Liver (tissue), 9 donors: ENCODE results near the gene PARD3B. TPM values are rescaled to one million over a fixed set of nuclear protein-coding genes. Genes with fewer than 3 reads are reported as not detected.

Source experiments
- DNase-seq: peaks from one replicate; pipeline ENCODE4 v3.0.0-alpha.2; 2017; ENCODE audit warnings: low spot score
- H3K27ac ChIP-seq, 2 donors: one replicate each; pipeline ENCODE4 v1.7.0; 2013; ENCODE audit warnings: inconsistent platforms in 2 of 2, low read length in 2 of 2, control low read depth in 1 of 2, low read depth in 1 of 2, mild to moderate bottlenecking in 1 of 2
- H3K27me3 ChIP-seq, 4 donors: one replicate each; pipeline versions ENCODE4 v1.6.1 to v1.7.0; 2013; ENCODE audit warnings: low read length in 3 of 4, inconsistent platforms in 1 of 4, mild to moderate bottlenecking in 1 of 4, moderate library complexity in 1 of 4; ENCODE audit not compliant: control insufficient read depth in 4 of 4, insufficient read depth in 4 of 4
- H3K36me3 ChIP-seq, 4 donors: one replicate each; pipeline versions ENCODE4 v1.6.1 to v1.7.0; 2013; ENCODE audit warnings: low read length in 3 of 4, mild to moderate bottlenecking in 3 of 4, low read depth in 1 of 4, moderate library complexity in 1 of 4; ENCODE audit not compliant: control insufficient read depth in 4 of 4, insufficient read depth in 3 of 4
- H3K4me1 ChIP-seq, 4 donors: one replicate each; pipeline versions ENCODE4 v1.6.1 to v1.7.0; 2013; ENCODE audit warnings: low read length in 3 of 4, mild to moderate bottlenecking in 3 of 4, moderate library complexity in 1 of 4; ENCODE audit not compliant: control insufficient read depth in 4 of 4, insufficient read depth in 4 of 4
- H3K4me3 ChIP-seq, 3 donors: one replicate each; pipeline versions ENCODE4 v1.6.1 to v1.7.0; 2013; ENCODE audit warnings: low read length in 3 of 3, control low read depth in 1 of 3, low read depth in 1 of 3, mild to moderate bottlenecking in 1 of 3
- H3K9ac ChIP-seq, 2 donors: one replicate each; pipeline ENCODE4 v1.7.0; 2013; ENCODE audit warnings: low read length in 2 of 2, mild to moderate bottlenecking in 2 of 2, moderate library complexity in 2 of 2, control low read depth in 1 of 2, low read depth in 1 of 2
- H3K9me3 ChIP-seq, 4 donors: one replicate each; pipeline versions ENCODE4 v1.6.1 to v1.7.0; 2013; ENCODE audit warnings: low read length in 3 of 4; ENCODE audit not compliant: control insufficient read depth in 4 of 4
- ATF3 ChIP-seq: IDR thresholded peaks from 2 replicates; pipeline ENCODE4 v1.6.1; 2016; ENCODE audit warnings: antibody characterized with exemption
- CTCF ChIP-seq: fragments of 150-350 bp; IDR thresholded peaks from 2 replicates; pipeline ENCODE4 v1.5.1; 2017; ENCODE audit warnings: improper control_type of control experiment, low read depth, low read length; ENCODE audit not compliant: missing input control
- EGR1 ChIP-seq, 2 donors: IDR thresholded peaks; 2 replicates each; pipeline ENCODE4 v1.6.1; 2016 to 2018; ENCODE audit warnings: antibody characterized with exemption in 2 of 2, low read depth in 2 of 2
- FOXA1 ChIP-seq: IDR thresholded peaks from 2 replicates; pipeline ENCODE4 v1.6.1; 2016; ENCODE audit warnings: antibody characterized with exemption
- FOXA2 ChIP-seq: IDR thresholded peaks from 2 replicates; pipeline ENCODE4 v1.6.1; 2016; ENCODE audit warnings: antibody characterized with exemption
- GABPA ChIP-seq, 2 donors: IDR thresholded peaks in 1 of 2; conservative IDR thresholded peaks in 1 of 2; 2 replicates each; pipeline ENCODE4 v1.6.1; 2016; ENCODE audit warnings: antibody characterized with exemption in 2 of 2, mild to moderate bottlenecking in 1 of 2, moderate library complexity in 1 of 2
- JUND ChIP-seq, 2 donors: IDR thresholded peaks; 2 replicates each; pipeline ENCODE4 v1.6.1; 2016; ENCODE audit warnings: antibody characterized with exemption in 2 of 2
- MAX ChIP-seq: IDR thresholded peaks from 2 replicates; pipeline ENCODE4 v1.6.1; 2016; ENCODE audit warnings: antibody characterized with exemption
- NR2F2 ChIP-seq: IDR thresholded peaks from 2 replicates; pipeline ENCODE4 v1.6.1; 2016; ENCODE audit warnings: antibody characterized with exemption
- RAD21 ChIP-seq, 2 donors: IDR thresholded peaks; 2 replicates each; pipeline ENCODE4 v1.6.1; 2016; ENCODE audit warnings: antibody characterized with exemption in 2 of 2, mild to moderate bottlenecking in 2 of 2
- REST ChIP-seq: IDR thresholded peaks from 2 replicates; pipeline ENCODE4 v1.6.1; 2016; ENCODE audit warnings: antibody characterized with exemption, mild to moderate bottlenecking
- RXRA ChIP-seq, 2 donors: IDR thresholded peaks; 2 replicates each; pipeline ENCODE4 v1.6.1; 2017 to 2018; ENCODE audit warnings: antibody characterized with exemption in 2 of 2, mild to moderate bottlenecking in 1 of 2
- SP1 ChIP-seq: IDR thresholded peaks from 2 replicates; pipeline ENCODE4 v1.6.1; 2018; ENCODE audit warnings: antibody characterized with exemption, mild to moderate bottlenecking
- TAF1 ChIP-seq: conservative IDR thresholded peaks from 2 replicates; pipeline ENCODE4 v1.6.1; 2016; ENCODE audit warnings: antibody characterized with exemption, mild to moderate bottlenecking
- ZBTB33 ChIP-seq: IDR thresholded peaks from 2 replicates; pipeline ENCODE4 v1.6.1; 2016; ENCODE audit warnings: antibody characterized with exemption
- WGBS: extraction: QIAGEN DNeasy Blood & Tissue Kit; methylation state at CpG from one replicate; pipeline ENCODE4 v1.1.7; 2013; 5-methylcytosine and 5-hydroxymethylcytosine counted together
- polyA plus RNA-seq, 2 donors: library from polyadenylated mRNA; stranded (reverse) in 1 of 2; unstranded in 1 of 2; fragments of 200-250 nt in 1 of 2; fragments of >200 nt in 1 of 2; fragmentation: Nextera tagmentation in 1 of 2; extraction: Ambion mirVana in 1 of 2; gene quantifications; one replicate each; pipeline versions ENCODE4 v1.2.1 to v1.2.3, GENCODE V29; 2013 to 2015
- total RNA-seq, 2 donors: library from RNA; depleted of rRNA; stranded (reverse); fragments of >200 nt; gene quantifications; one replicate each; pipeline ENCODE4 v1.2.3, GENCODE V29; 2014
- donor health status: healthy.
- donor health status: healthy.
- donor health status: healthy.
- donor health status: healthy.
- donor health status: healthy.

Gene PARD3B
- total and polyA plus RNA-seq, 4 donors = 1.1 to 10.3 (median 3.7) TPM

- Histone ChIP-seq H3K27ac (no peak overlapping the region), H3K4me3 (no peak overlapping the region), H3K9me3 (no peaks in the 10 kb centered on the region), H3K4me1 (no peaks in the 10 kb centered on the region), H3K27me3 (no peaks in the 10 kb centered on the region), H3K9ac (no peak overlapping the region), H3K36me3 (no peaks in the 10 kb centered on the region)
- no peak for TF ChIP-seq JUND (IDR thresholded peaks at IDR 0.05)
- no peak for TF ChIP-seq REST
- no peak for TF ChIP-seq MAX
- no peak for TF ChIP-seq FOXA1
- no peak for DNase-seq
- WGBS = 93% methylated on average over 2 of the region's 2 CpGs
These were observed 249.3 kb downstream of the PARD3B start for GRCh38 chr2:204794624-204795023.

- Histone ChIP-seq H3K4me1 (no peaks in the 10 kb centered on the region), H3K27me3 (no peaks in the 10 kb centered on the region), H3K27ac (no peak overlapping the region), H3K36me3 (no peaks in the 10 kb centered on the region), H3K9me3 (no peaks in the 10 kb centered on the region), H3K9ac (no peak overlapping the region), H3K4me3 (no peak overlapping the region)
- no peak for DNase-seq
- TF ChIP-seq GABPA (IDR thresholded peaks at IDR 0.05 in 1 of 2, conservative IDR thresholded peaks at IDR 0.05 in 1 of 2) (no peak), TAF1 (no peak), RXRA (IDR thresholded peaks at IDR 0.05) (no peak), CTCF (no peak), SP1 (no peak), FOXA1 (no peak), REST (no peak), FOXA2 (no peak), EGR1 (IDR thresholded peaks at IDR 0.05; ENCODE audit: low read depth in 2 of 2) (no peak), ZBTB33 (no peak), NR2F2 (no peak), RAD21 (IDR thresholded peaks at IDR 0.05) (no peak), ATF3 (no peak)
- 80% methylated on average over 1 of the region's 1 CpG for WGBS
These were observed 249.9 kb downstream of the PARD3B start for GRCh38 chr2:204795156-204795555.
